ENCODE results near the gene PRKN.
"Not testable (repeated sequence)": the region's sequence is repeated elsewhere in the genome, so short reads cannot be mapped to it uniquely, and the experiment has no call there.

The PRKN gene

GRCh38 chr6:162612613-162613012 lies 115.0 kb downstream of the PRKN start:
- DNase-seq = no peak

- DNase-seq = no peak
These were observed 117.2 kb downstream of the PRKN start for GRCh38 chr6:162610351-162610750.

- no peak for DNase-seq
These were observed 121.7 kb downstream of the PRKN start for GRCh38 chr6:162605881-162606280.

- DNase-seq = no peak
These were observed 124.1 kb downstream of the PRKN start for GRCh38 chr6:162603231-162604015.

GRCh38 chr6:162602759-162603158 lies 124.8 kb downstream of the PRKN start:
- DNase-seq = no peak

- DNase-seq = no peak
These were observed 130.9 kb downstream of the PRKN start for GRCh38 chr6:162596676-162597075.

- no peak for DNase-seq
These were observed 136.0 kb downstream of the PRKN start for GRCh38 chr6:162591517-162591916.

- DNase-seq = no peak
These were observed 145.4 kb downstream of the PRKN start for GRCh38 chr6:162581988-162582780.

- no peak for DNase-seq
These were observed 146.9 kb downstream of the PRKN start for GRCh38 chr6:162580619-162581018.

- no peak for DNase-seq
These were observed 151.6 kb downstream of the PRKN start for GRCh38 chr6:162576016-162576415.

GRCh38 chr6:162572240-162572639 lies 155.3 kb downstream of the PRKN start:
- no peak for DNase-seq

GRCh38 chr6:162568266-162568665 lies 159.3 kb downstream of the PRKN start:
- no peak for DNase-seq

- DNase-seq = no peak
These were observed 165.5 kb downstream of the PRKN start for GRCh38 chr6:162562041-162562440.

GRCh38 chr6:162560891-162561290 lies 166.7 kb downstream of the PRKN start:
- peak in 1 of 2 experiments; percentile 0 for DNase-seq

GRCh38 chr6:162554531-162554930 lies 173.0 kb downstream of the PRKN start:
- DNase-seq = no peak

- DNase-seq = no peak
These were observed 180.7 kb downstream of the PRKN start for GRCh38 chr6:162546905-162547304.

- no peak for DNase-seq
These were observed 184.3 kb downstream of the PRKN start for GRCh38 chr6:162543221-162543620.

- no peak for DNase-seq
These were observed 186.5 kb downstream of the PRKN start for GRCh38 chr6:162541019-162541601.

GRCh38 chr6:162539321-162539720 lies 188.2 kb downstream of the PRKN start:
- no peak for DNase-seq

- DNase-seq = no peak
These were observed 188.9 kb downstream of the PRKN start for GRCh38 chr6:162538643-162539064.

GRCh38 chr6:162533009-162533400 lies 194.6 kb downstream of the PRKN start:
- no peak for DNase-seq

- DNase-seq = no peak
These were observed 195.1 kb downstream of the PRKN start for GRCh38 chr6:162532283-162533008.

- not testable (repeated sequence) for DNase-seq
These were observed 196.2 kb downstream of the PRKN start for GRCh38 chr6:162531391-162531790.

Measured in NCI-H446 (cell line).